OCI-LY1 (cell line): ENCODE results near the gene BMPER.

Experiments
- H2AFZ ChIP-seq: fragments of 200-600 bp; sonication (generic), shearing (Covaris generic); 2 replicates; pipeline ENCODE4 v1.6.0; 2014; ENCODE audit warnings: antibody characterized with exemption, mild to moderate bottlenecking, low read length
- H3F3A ChIP-seq: fragments of 200-600 bp; sonication (generic), shearing (Covaris generic); 2 replicates; pipeline ENCODE4 v1.6.0; 2014; ENCODE audit warnings: mild to moderate bottlenecking, antibody characterized with exemption, low read length, moderate library complexity; ENCODE audit not compliant: insufficient read depth
- H3K27ac ChIP-seq: fragments of 200-600 bp; sonication (generic); 2 replicates; pipeline ENCODE4 v1.5.1; 2014; ENCODE audit warnings: low read length, mixed run types, mild to moderate bottlenecking, low read depth; ENCODE audit not compliant: poor library complexity, severe bottlenecking
- H3K27me3 ChIP-seq: fragments of 200-600 bp; sonication (generic); 2 replicates; pipeline ENCODE4 v1.6.0; 2014; ENCODE audit warnings: antibody characterized with exemption, mild to moderate bottlenecking, low read length, moderate library complexity; ENCODE audit not compliant: insufficient read depth
- H3K36me3 ChIP-seq: fragments of 200-600 bp; sonication (generic); 2 replicates; pipeline ENCODE4 v1.6.1; 2014; ENCODE audit warnings: mild to moderate bottlenecking, antibody characterized with exemption, low read length, moderate library complexity, mixed read lengths; ENCODE audit not compliant: insufficient read depth
- H3K4me1 ChIP-seq: fragments of 200-600 bp; sonication (generic); 2 replicates; pipeline ENCODE4 v1.5.1; 2014; ENCODE audit warnings: mild to moderate bottlenecking, low read length, moderate library complexity; ENCODE audit not compliant: insufficient read depth, severe bottlenecking
- H3K4me2 ChIP-seq: fragments of 200-600 bp; sonication (generic), shearing (Covaris generic); 2 replicates; pipeline ENCODE4 v1.6.1; 2014; ENCODE audit warnings: low read length
- H3K4me3 ChIP-seq: fragments of 200-600 bp; sonication (generic); 2 replicates; pipeline ENCODE4 v1.5.1; 2014; ENCODE audit warnings: low read length, low read depth, mild to moderate bottlenecking, mixed read lengths; ENCODE audit not compliant: poor library complexity, severe bottlenecking
- H3K79me2 ChIP-seq: fragments of 200-600 bp; shearing (Covaris generic); 2 replicates; pipeline ENCODE4 v1.6.1; 2016; ENCODE audit warnings: mixed run types, low read length, mixed read lengths; ENCODE audit not compliant: insufficient read depth
- H3K9ac ChIP-seq: fragments of 200-600 bp; sonication (generic), shearing (Covaris generic); 2 replicates; pipeline ENCODE4 v1.6.1; 2014; ENCODE audit warnings: mild to moderate bottlenecking, low read length, mixed read lengths
- H3K9me2 ChIP-seq: fragments of 200-600 bp; sonication (generic), shearing (Covaris generic); 2 replicates; pipeline ENCODE4 v1.6.1; 2014; ENCODE audit warnings: low read depth, mild to moderate bottlenecking, low read length, mixed read lengths
- H3K9me3 ChIP-seq: fragments of 200-600 bp; shearing (Covaris generic); 2 replicates; pipeline ENCODE4 v1.6.1; 2014; ENCODE audit warnings: low read length, mixed read lengths
- H4K20me1 ChIP-seq: fragments of 200-600 bp; sonication (generic), shearing (Covaris generic); 2 replicates; pipeline ENCODE4 v1.6.0; 2016; ENCODE audit warnings: mild to moderate bottlenecking, low read length; ENCODE audit not compliant: insufficient read depth
- EZH2 ChIP-seq: fragments of 200-600 bp; sonication (generic), shearing (Covaris generic); IDR thresholded peaks from 2 replicates; pipeline ENCODE4 v1.8.0; 2017; ENCODE audit warnings: borderline replicate concordance, mixed run types, mild to moderate bottlenecking, antibody characterized with exemption, low read length, moderate library complexity, mixed read lengths
- TF ChIP-seq, protein P1 (sequence below): fragments of 200-600 bp; sonication (generic), shearing (Covaris generic); IDR thresholded peaks from 2 replicates; pipeline ENCODE4 v1.5.1; 2017; ENCODE audit warnings: mild to moderate bottlenecking, antibody characterized with exemption, low read length, moderate library complexity, mixed read lengths

The BMPER gene

DNA sequence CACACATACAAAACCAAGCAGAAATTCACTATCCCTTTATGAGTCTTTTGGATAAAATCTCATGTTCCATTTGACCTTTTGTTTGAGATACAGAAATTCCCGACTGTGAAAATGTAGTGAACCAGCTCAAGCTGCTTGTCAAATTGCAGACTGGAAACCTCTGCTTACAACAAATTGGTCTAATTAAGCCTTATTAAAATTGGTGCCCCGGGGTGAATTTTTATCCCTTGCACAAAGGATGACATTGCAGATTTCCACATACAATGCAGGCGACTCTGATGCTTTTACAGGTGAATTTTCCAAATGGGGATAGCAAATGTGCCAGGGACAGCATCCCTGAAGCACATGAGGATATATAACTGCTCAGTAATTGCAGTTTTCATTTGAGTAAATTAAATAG is 257.3 kb downstream of the BMPER start:
- Histone ChIP-seq H3K27ac (no peak overlapping the region), H3K79me2 (no peaks in the 10 kb centered on the region), H3K4me1 (no peaks in the 10 kb centered on the region), H4K20me1 (no peaks in the 10 kb centered on the region), H3K27me3 (no peaks in the 10 kb centered on the region), H3K36me3 (no peaks in the 10 kb centered on the region), H3K9me3 (no peaks in the 10 kb centered on the region), H3F3A (no peaks in the 10 kb centered on the region), H3K4me2 (no peak overlapping the region), H3K4me3 (no peak overlapping the region), H3K9me2 (no peaks in the 10 kb centered on the region), H3K9ac (no peak overlapping the region), H2AFZ (no peak overlapping the region)
- TF ChIP-seq EZH2 = no peak
- TF ChIP-seq, protein P1, sequence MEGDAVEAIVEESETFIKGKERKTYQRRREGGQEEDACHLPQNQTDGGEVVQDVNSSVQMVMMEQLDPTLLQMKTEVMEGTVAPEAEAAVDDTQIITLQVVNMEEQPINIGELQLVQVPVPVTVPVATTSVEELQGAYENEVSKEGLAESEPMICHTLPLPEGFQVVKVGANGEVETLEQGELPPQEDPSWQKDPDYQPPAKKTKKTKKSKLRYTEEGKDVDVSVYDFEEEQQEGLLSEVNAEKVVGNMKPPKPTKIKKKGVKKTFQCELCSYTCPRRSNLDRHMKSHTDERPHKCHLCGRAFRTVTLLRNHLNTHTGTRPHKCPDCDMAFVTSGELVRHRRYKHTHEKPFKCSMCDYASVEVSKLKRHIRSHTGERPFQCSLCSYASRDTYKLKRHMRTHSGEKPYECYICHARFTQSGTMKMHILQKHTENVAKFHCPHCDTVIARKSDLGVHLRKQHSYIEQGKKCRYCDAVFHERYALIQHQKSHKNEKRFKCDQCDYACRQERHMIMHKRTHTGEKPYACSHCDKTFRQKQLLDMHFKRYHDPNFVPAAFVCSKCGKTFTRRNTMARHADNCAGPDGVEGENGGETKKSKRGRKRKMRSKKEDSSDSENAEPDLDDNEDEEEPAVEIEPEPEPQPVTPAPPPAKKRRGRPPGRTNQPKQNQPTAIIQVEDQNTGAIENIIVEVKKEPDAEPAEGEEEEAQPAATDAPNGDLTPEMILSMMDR = no peak

DNA sequence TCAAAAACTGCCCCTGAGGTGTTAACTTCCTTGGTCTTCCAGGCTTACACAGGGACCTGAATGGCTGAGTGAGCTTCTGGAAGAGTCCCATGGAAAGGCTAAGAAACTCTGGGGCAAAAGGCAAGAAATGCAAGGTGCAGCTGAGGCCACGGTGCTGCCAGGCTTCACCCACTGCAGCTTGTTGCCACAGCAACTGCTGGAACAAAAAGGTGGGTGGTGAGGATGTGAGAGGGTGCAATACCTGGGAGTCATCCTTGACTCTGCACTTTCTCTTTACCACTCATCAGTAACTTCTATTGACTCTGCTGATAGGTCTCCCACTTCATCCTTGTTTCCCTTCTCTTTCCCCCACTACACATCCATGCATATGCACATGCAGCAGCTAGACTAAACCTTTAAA is 258.6 kb downstream of the BMPER start:
- Histone ChIP-seq H4K20me1 (no peaks in the 10 kb centered on the region), H3K36me3 (no peaks in the 10 kb centered on the region), H3K4me1 (no peaks in the 10 kb centered on the region), H3F3A (no peaks in the 10 kb centered on the region), H3K79me2 (no peaks in the 10 kb centered on the region), H3K9me3 (no peaks in the 10 kb centered on the region), H2AFZ (no peak overlapping the region), H3K4me2 (no peak overlapping the region), H3K27me3 (no peaks in the 10 kb centered on the region), H3K9me2 (no peaks in the 10 kb centered on the region), H3K4me3 (no peak overlapping the region), H3K9ac (no peak overlapping the region), H3K27ac (no peak overlapping the region)
- TF ChIP-seq, protein P1 = no peak
- TF ChIP-seq EZH2 = no peak

DNA sequence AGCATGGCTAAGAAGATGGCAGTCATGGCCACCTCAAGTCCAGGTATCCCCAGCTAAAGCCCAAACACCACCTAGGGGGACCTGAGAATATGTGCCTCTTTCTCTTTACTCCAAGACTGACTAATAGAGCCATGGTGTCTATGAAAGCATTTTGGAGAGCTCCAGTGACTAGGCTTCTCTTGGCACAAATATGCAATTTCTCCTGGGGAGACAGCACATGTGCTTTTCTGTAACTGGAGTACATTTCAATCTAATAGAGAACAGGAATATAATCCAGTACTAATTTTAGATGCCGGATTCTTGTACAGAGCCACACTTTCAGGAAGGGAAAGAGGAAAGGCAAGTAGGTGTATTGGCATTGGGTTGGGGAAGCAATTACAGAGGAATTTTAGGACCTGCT is 260.1 kb downstream of the BMPER start:
- Histone ChIP-seq H3F3A (no peaks in the 10 kb centered on the region), H3K4me1 (no peaks in the 10 kb centered on the region), H3K79me2 (no peaks in the 10 kb centered on the region), H3K9me3 (no peaks in the 10 kb centered on the region), H4K20me1 (no peaks in the 10 kb centered on the region), H2AFZ (no peak overlapping the region), H3K36me3 (no peaks in the 10 kb centered on the region), H3K4me2 (no peak overlapping the region), H3K9ac (no peak overlapping the region), H3K27ac (no peak overlapping the region), H3K27me3 (no peaks in the 10 kb centered on the region), H3K4me3 (no peak overlapping the region), H3K9me2 (no peaks in the 10 kb centered on the region)
- TF ChIP-seq, protein P1 = no peak
- no peak for TF ChIP-seq EZH2
